Measurements from ENCODE around the gene SNHG17.

DNA sequence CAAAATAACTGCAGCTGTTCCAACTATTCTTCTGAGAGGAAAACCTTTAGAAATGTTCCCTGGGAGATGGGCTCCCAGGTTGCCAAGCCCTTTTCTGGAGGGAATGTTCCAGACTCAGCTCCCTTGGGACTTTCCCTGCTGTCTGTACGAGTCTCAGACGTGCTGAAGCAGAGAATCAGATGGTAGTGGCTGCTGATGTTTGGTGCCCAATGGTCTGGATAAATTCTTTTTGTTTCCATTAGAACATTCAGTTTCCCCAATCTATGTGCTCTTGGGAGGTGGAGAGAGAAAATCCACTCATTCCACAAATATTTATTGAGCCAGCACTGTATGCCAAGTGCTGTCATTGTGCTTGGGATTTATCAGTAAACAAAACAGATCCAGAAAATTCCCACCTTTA is 40.0 kb downstream of the SNHG17 start:
- TF ChIP-seq, protein P1, sequence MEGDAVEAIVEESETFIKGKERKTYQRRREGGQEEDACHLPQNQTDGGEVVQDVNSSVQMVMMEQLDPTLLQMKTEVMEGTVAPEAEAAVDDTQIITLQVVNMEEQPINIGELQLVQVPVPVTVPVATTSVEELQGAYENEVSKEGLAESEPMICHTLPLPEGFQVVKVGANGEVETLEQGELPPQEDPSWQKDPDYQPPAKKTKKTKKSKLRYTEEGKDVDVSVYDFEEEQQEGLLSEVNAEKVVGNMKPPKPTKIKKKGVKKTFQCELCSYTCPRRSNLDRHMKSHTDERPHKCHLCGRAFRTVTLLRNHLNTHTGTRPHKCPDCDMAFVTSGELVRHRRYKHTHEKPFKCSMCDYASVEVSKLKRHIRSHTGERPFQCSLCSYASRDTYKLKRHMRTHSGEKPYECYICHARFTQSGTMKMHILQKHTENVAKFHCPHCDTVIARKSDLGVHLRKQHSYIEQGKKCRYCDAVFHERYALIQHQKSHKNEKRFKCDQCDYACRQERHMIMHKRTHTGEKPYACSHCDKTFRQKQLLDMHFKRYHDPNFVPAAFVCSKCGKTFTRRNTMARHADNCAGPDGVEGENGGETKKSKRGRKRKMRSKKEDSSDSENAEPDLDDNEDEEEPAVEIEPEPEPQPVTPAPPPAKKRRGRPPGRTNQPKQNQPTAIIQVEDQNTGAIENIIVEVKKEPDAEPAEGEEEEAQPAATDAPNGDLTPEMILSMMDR (IDR thresholded peaks at IDR 0.05) = no peak
- TF ChIP-seq POLR2A (IDR thresholded peaks at IDR 0.05) = no peak

Measured in stomach (tissue), 4 donors.